Stimulated activated CD4-positive, alpha-beta T cell treated with anti-CD3 and anti-CD28 coated beads, TNF-alpha, amount 100 ng/mL, for 24 hours (primary cell): Measurements from ENCODE around the gene SHROOM3.

Source experiments
- DNase-seq, 3 experiments: peaks; one replicate each; pipeline ENCODE4 v3.0.0-alpha.2; 2020; ENCODE audit warnings: low read depth in 3 of 3

SHROOM3 gene

DNA sequence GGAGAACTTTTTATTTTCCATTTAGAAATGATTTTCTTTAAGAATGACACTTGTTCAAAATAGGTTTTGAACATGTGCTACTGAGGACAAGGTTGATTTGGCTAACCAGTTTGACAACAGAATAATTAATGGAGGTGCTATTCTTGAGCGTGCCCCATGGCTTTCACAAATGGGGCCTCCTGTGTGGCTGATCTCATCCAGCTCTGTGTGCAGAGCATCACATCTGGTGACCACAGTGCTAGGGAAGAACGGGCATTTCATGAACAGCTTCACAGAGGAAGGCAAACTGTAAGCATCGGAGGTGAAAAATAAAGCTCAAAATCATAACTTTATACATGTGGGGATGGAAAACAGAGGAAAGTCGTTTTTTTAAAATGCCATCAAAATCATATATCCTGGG, 314.3 kb downstream of the SHROOM3 start:
- no peak for DNase-seq

DNA sequence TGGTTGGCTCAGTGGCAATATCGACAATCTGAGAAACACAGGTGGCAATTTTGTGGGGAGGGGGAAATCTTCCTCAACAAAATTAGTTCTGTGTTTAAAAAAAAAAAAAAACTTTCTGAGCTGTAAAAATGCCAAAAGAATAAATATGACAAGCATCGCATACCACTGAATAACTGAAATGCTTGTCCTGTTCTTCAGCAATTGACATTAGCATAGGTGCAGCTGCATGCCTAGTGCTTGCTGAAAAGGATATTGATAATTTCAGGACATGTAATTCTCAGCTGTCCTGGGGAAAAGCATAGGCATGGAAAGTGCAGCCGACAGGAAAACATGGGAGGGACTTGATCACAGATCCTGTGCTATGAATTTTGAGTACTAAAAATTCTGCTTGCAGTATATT, 315.7 kb downstream of the SHROOM3 start:
- no peak for DNase-seq

DNA sequence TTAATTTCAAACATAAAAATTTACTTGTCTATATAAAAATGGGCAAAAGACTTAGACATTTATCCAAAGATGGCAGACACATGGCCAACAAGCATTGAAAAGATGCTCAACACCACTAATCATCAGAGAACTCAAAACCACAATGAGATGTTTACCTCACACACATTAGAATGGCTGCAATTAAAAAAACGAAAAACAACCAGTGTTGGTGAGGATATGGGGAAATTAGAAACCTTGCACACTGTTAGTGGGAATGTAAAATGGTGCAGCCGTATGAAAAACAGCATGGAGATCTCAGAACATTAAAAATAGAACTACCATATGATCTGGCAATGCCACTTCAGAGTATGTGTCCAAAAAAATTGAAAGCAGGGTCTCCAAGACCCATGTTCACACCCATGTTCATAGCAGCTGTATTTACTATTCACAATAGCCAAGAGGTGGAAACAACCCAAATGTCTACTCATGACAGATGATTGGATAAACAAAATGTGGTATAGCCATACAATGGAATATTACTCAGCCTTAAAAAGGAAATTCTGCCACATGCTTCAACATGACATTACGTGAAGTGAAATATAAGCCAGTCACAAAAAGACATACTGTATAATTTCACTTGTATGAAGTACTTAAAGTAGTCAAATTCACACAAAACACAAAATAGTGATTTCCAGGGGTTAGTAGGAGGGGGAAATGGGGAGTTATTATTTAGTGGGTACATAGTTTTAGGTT, 316.7 kb downstream of the SHROOM3 start:
- no peak for DNase-seq

DNA sequence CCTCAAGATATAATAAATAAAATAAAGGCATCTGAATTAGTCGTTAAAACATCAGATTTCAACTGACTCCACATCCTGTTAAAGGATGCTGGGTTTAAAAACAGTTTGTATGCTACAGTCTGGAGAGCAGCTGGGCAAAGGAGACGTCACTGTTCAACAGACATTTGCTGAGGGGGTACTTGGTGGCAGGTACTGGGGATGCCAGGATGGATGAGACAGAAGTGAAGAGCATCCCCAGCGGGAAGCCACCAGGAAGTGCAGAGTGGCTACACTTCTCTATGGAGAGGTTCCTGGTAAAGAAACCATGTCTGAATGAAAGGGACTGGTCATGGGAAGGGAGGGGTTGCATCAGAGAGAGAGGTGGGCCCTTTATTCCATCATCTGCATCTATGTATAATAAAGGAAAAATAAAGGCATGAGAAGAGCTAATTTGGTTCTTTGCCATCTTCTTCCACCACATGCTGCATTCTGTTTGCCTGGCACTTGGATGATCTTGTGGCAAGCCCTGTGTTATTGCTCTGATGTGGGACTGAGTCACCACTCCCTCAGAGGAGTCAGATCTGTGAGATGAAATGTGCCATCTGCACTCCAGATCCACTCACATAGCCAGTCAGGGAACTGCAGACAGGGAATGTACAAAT, 318.0 kb downstream of the SHROOM3 start:
- no peak for DNase-seq

DNA sequence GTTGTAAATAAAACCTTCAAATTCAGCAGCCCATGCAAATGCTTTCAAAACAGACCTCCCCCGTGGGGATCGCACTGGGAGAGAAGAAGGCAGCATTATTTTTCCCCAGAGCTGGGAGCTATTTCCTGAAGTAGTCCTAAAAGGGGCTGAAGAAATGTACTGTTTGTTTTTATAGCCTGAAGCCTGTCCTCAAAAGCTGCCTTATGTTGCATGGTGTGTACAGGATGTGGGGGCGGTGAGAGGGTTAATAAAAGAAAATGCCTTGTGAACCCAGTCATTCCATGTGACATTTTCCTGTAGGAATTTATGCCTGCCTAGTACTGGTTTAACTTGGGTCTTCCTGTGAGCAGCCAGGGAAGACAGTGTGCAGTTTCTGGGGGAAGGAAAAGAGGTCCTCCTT, 318.8 kb downstream of the SHROOM3 start:
- no peak for DNase-seq

DNA sequence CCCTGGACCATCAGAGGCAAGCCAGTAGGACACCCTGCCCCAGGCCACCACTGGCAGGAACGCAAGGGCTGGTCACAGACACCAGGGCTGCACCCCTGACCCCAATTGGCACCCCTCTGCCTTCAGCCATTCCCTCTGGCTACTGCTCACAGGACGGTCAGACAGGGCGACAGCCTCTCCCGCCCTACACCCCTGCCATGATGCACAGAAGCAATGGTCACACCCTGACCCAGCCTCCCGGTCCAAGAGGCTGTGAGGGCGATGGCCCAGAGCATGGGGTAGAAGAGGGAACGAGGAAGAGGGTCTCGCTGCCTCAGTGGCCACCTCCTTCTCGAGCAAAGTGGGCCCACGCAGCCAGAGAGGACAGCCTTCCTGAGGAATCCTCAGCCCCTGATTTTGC, 319.4 kb downstream of the SHROOM3 start:
- DNase-seq, result no peak

DNA sequence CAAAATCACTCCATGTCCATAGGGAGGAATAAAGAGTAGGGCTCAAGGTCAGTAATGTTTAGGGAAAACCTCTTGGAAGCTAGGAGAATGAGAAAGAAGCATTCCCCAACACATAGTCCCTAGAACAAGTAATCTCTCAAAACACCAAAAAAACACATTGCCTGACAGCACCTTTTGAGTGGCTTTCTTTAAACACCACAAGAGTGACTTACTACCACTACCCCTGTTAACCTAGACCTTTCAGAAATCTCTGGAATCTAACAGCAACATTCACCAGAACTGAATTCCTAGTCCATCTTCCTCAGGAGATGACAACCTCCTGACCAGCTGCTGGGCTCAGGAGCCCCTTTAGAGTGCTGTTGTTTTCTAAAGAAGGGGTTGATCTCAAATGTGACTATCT, 320.7 kb downstream of the SHROOM3 start:
- no peak for DNase-seq

DNA sequence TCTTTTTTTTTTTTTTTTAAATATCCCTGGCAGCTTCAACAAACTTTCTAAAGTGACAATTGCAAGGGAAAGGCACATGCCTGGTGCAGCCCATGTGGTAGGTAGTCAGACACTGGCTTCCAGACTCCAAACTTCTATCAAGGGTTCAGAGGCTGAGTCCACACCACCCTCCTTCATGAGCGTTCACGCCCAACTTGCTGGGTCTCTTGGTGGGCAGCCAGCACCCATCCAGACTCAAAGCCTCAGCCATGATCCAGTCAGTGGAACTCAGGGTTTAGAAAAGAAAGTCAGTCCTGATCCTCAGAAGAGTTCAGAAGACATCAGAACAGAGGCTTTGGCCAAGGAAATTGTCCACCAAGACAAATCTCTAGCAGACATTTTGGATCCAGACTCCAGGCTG, 321.4 kb downstream of the SHROOM3 start:
- DNase-seq, result no peak

DNA sequence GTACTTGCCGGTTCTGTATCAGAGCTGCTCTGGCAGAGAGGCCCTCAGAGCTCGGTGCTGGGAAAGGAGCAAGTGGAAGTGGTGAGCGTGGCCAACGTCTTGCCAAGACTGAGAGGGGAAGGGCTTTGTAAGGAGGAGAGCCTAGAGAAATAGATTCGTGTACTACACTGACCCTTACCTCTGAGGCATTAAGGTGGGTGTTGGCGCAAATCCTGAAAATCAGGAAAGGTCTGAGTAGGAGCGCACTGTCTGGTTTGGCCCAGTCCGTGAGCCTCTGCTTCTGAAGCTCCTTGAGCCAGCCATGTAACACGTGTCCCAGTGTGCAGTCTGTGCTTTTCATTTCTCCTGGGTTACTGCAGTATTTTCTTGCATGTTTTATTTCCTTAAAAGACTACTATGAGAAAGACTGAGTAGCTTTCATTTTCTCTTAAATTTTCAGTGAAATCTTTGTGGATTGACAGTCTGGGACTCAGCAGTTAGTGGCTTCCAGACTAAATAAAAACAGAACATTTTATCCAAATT, 322.4 kb downstream of the SHROOM3 start:
- no peak for DNase-seq

DNA sequence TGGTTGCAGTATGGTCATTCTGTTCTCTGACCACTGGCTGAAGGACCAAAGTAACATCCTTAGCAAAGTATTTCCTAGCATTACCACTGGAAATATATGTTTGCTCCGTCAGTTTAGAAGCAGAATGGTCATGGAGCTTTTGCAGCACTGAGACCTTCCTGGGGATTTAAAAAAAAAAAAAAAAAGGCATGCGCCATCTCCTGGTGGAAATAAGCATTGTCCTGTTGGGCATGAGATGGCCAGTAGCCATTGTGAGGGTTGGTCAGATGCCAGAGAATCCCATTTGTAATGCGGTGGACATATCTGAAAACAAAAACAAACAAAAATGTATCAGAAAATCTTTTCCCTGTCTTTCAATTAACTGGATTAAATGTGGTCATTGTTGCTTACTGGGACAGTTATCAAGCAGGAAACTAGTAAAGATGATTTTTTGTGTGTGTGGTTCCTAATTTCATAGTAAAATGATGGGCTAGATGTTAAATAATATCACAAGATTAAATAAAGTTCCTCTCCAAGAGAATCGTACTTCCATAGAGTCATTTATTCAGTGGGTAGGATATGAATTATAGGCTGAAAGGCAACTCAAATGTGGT, 323.4 kb downstream of the SHROOM3 start:
- DNase-seq, result no peak

DNA sequence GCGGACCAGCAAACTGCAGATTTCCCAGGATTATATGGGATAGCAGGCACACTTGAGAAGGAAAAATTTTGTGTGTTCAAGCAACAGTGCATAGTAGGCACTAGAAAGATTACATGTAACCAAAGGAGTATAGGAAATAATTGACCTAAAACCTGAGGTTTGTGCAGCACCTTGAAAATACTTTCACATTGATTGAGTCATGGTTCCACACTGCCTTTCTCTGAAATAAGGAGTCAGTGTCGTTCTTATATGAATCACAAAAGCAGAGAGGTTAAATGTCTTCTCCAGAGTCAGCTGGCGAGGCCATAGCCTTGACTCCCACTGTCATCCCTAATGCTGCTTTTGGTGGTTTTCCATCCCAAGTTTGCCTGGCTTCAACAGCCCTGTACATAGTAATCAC, 324.0 kb downstream of the SHROOM3 start:
- no peak for DNase-seq

DNA sequence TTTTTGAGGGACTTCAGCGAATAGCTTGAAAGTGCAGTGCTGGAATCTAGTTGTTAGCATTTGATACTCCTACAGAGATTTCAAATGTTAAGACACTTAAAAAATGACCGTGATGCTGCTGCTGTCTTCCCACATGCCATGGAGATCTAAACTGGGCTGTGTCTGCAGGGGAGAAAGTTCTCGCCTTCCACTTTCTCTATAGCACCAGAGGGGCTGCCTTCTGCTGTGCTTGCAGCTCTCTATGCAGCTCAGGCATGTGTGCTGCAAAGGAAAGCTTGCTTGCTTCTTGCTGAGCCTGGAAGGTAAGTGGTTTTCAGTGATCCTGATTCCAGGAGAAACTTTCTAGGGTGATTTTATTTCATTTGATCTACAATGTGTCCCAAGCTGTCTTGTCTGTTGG, 325.2 kb downstream of the SHROOM3 start:
- no peak for DNase-seq

DNA sequence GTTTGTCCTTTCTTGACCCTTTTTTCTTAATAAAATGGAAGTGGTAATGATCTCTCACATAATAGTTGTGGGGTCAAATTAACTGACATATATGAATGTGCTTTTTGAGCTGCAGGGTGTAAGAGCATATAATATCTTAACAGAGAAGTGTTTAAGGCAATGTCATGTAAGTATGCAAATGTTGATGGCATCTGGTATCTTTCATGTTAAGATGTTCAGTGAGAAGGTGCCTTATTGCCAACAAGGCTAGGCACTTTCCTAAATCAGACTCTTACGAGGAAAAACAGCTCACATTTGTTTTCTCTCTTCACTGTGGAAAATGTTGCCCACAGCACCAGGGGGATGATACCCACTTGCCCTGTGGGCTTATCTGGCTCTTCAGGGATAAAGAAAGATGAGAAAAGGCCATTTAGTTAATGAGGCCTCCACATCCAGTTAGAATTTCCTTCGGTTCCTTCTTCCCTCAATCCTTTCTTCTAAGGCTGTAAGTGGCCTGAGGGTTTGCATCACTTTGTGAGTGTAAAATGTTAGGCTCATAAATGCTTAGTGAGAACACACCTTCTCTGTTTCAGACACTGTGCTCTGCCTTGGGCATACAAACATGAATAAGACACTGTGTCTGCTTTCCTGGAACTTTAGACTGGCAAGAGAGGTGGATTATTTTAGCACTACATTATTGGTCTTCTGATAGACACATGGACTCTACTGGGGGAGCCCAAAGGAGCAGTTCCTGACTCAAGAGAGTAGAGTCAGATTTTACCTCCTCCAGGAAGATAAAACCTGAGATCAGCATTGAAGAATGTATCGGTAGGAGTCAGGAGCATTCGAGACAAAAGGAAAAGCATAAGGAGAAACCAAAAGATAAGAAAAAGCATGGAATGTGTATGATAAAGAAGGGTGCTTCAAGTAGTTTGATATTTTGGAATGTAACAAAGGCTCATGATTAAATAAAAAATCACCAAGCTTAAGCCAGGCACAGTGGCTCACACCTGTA, 327.4 kb downstream of the SHROOM3 start:
- DNase-seq, result no peak

DNA sequence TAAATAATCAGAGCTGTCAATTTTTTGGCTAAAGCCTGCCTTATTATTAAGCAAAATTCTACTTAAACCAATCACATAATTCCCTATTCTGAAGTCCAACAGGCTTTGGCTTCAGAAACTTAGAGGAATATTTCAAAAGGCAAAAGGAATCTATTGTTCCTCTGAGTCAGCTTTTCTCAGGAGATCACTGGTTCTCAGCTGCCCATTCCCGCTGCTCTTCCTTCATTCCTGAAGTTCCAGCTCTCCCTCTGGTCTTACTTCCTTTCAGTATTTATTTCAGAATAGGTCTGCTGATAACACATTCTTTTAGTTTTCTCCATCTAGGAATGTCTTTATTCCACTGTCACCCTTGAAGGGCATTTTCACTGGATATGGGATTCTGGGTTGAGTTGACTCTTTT, 329.2 kb downstream of the SHROOM3 start:
- DNase-seq, result no peak

DNA sequence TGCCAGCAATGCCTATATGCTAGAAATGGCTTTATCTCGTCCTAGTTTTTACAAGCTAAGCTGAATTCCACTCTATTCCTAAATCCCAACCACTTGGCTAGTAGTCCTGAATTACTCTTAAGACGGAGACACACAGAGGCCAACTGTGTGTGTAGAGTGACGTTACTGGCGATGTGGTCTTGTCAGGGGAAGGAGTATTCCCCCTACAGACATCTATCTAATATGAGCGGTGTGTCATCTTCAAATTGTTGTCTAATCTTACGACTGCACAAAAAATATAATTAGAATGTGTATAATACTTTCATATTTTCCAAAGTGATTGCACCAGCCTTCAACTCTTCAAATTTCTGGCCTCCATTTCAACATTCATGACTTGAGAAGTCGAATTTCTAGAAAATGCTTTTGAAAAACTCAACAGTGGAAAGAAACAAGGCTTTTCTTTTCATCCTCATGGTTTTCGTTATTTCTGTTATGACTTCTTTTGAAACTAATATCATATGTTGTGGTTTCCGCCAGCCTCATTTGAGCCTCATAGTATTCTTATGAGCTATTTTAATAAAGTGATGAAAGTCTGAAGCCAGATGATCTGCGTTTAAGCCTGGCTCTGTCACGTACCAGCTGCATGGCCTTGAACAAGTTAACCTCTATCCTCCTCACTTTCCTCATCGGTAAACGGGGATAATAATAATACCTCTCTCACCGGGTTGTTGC, 330.6 kb downstream of the SHROOM3 start:
- DNase-seq, result no peak

DNA sequence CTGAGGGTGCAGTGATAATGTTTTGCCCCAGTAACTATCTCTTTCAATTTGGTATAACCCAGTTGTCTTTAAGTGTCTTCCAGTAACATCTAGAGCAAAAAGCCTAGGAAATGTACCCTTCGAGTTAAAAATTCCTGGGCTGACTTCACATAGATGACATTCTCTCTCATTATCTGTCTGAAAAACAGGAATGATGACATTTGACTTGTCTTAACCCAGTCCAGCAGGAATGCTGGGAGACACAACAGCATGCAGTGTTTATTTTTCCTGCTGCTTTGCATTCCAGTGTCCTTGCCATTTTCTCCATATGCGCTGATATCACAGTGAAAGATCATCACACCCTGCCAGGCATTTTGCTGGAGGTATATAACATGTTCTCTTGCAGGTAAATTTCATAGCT, 333.0 kb downstream of the SHROOM3 start:
- DNase-seq, result no peak

DNA sequence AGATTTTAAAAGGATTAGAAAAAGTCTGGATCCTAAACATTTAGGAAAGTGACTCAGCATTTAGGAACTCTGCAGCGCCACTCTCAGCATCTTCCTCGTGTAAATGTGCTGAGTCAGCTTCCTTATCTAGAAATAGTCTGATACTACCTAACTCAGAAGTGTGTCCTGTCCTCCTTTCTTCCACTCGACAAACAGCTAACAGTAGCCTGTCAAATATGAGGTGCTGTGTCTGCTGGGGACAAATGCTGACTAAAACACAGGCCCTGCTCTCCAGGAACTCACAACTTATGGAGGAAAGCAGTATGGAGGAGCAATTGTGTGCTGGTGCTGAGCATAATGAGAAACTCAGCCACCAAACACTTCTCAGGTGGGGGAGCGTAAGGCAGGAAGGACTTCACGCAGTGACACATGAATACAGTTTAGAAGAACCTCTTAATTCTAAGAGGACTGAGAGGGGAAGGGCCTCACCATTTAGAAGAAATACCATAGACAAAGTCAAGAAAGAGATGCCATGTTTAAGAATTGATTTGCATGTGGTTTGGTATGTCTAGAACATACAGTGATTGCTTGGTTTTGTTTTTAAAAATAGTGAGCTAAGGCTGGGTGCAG, 337.6 kb downstream of the SHROOM3 start:
- DNase-seq, result no peak

DNA sequence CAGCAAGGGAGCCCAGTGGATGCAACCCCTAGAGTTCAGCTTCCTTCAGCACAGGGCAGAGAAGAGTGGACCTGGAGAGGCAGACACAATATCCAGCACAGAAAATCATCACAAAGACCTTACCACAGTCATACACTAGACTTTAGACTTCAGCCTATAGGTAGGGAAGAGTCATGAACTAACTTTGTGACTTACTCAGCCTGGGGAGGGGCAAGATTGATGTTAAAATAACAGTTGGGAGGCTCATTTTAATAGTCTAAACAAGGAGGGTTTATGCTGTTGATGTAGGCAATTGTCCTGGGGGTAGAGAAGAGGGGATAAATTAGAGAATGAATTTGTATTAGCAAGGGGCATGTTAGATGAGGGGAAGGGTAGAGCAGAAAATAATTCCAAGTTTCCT, 338.7 kb downstream of the SHROOM3 start:
- DNase-seq, result no peak

DNA sequence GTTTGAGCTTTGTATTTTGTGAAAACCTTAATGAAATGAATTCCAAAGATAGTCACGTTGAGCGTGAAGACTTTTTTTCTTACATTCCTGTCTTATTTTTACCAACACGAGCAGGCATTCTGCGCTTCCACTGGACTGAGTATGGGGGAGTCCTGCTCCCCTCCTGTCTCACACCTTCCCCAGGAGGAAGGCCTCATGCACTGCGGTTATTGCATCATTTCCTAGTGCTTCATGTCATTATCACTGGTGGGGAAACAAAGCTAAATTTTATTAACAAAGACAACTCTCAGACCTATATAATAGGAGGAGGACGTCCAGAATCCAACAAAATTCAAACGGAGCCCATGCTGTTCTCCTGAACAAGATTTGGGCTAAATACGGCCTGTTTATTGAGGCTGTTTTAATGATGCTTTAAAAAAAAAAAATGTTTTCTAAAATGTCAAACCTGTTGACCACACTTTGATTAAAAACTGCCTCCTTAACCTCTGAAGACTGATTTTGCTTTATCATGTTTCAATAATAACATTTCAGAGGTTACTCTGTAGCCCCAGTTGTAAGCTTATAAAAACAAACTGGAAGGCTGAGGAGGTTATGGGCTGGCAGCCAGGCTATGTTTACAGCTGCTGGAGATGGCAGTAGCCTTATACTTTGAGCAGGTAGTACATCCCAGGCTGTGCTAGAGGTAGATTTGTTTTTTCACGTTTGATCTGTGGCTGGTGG, 344.9 kb downstream of the SHROOM3 start:
- no peak for DNase-seq
